Right lobe of liver (tissue), 6 donors: ENCODE data around the gene GPBP1. TPM values are rescaled to one million over a fixed set of nuclear protein-coding genes. Genes with fewer than 3 reads are reported as not detected.
A peak's percentile ranks its signal among the peaks of the same experiment; 100 is the strongest.

Source experiments
- ATAC-seq, 4 donors: fragments of 200-7000 bp; cut with Tn5 transposase; one replicate each; pipeline ENCODE4 v1.9.1; 2020; ENCODE audit warnings: mild to moderate bottlenecking in 4 of 4, moderate library complexity in 4 of 4
- DNase-seq, 3 donors: peaks; one replicate each; pipeline ENCODE4 v3.0.0-alpha.2; 2020
- H3K27ac ChIP-seq, 3 donors: fragments of 200-600 bp; one replicate each; pipeline ENCODE4 v1.8.0; 2022
- H3K27me3 ChIP-seq, 2 donors: fragments of 200-600 bp; one replicate each; pipeline ENCODE4 v1.8.0; 2022
- H3K36me3 ChIP-seq, 4 donors: fragments of 200-600 bp; sonication (generic) in 1 of 4; one replicate each; pipeline versions ENCODE4 v1.5.1 to v1.8.0; 2017 to 2022; ENCODE audit warnings: control low read depth in 1 of 4
- H3K4me1 ChIP-seq, 4 donors: fragments of 200-600 bp; sonication (generic) in 1 of 4; one replicate each; pipeline versions ENCODE4 v1.5.1 to v1.8.0; 2017 to 2022; ENCODE audit warnings: control low read depth in 1 of 4
- H3K4me3 ChIP-seq, 3 donors: fragments of 200-600 bp; one replicate each; pipeline ENCODE4 v1.8.0; 2022
- H3K9me3 ChIP-seq, 4 donors: fragments of 200-600 bp; sonication (generic) in 1 of 4; one replicate each; pipeline versions ENCODE4 v1.5.1 to v1.8.0; 2017 to 2022; ENCODE audit warnings: control low read depth in 1 of 4
- POLR2A ChIP-seq: fragments of 450-650 bp; IDR thresholded peaks from one replicate; pipeline ENCODE4 v1.6.1; 2017; ENCODE audit warnings: antibody characterized with exemption, mild to moderate bottlenecking
- WGBS: methylation state at CpG from one replicate; pipeline ENCODE4 v1.1.6; 2018; ENCODE audit warnings: low coverage, low lambda C conversion rate; ENCODE audit not compliant: insufficient coverage; ENCODE audit errors: missing lambda C conversion rate; 5-methylcytosine and 5-hydroxymethylcytosine counted together
- intact Hi-C, 2 donors: fragments of 100-400 bp; cut with DNase I; formaldehyde crosslinking; loops; one replicate each; pipeline versions ENCODE4 v1.11.2 to v1.14.1; 2022
- total RNA-seq, 6 experiments: library from RNA; depleted of rRNA in 2 of 6; stranded (reverse); fragments of >200 nt in 2 of 6; fragmentation: NEBNext Ultra II Directional in 3 of 6; extraction: Animal tissue kit (Norgen Biotek cat#: 25700) in 3 of 6; gene quantifications; one replicate each; pipeline versions ENCODE4 v1.1.0 to v1.2.4, GENCODE V29; 2016 to 2023
- TF ChIP-seq, protein P1 (sequence below), 4 donors: fragments of 200-600 bp in 3 of 4; fragments of 450-650 bp in 1 of 4; IDR thresholded peaks; one replicate each; pipeline versions ENCODE4 v1.5.1 to v1.8.0; 2016 to 2022; ENCODE audit warnings: antibody characterized with exemption in 4 of 4, mild to moderate bottlenecking in 2 of 4
- donor health status: DM: no; HTN: yes; CAD: no.
- donor health status: DM: no; HTN: no; CAD: no.
- donor health status: DM: no; HTN: no; CAD: no.
- donor health status: DM: no; HTN: yes; CAD: no.
- donor health status: DM: no; HTN: yes; CAD: no.

The GPBP1 gene
- total RNA-seq, 6 experiments from 2014 or later: 19.5 to 28.2 (median 24.9) TPM

DNA sequence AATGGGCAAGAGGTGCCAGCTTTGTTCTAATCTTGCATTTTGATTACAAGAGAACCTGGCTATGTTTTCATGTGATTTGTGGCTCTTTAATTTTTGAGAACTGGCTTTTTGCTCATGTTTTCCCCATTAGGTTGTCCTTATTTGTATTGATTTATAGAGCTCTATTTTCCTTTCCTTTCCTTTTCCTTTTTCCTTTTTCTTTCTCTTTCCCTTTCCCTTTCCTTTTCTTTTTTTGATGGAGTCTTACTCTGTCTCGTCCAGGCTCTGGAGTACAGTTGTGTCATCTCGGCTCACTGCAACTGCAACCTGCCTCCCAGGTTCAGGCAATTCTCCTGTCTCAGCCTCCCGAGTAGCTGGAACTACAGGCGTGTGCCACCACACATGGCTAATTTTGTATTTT lies 55.5 kb downstream of the GPBP1 start:
- WGBS: 100% methylated on average over 1 of the region's 4 CpGs
- Histone ChIP-seq H3K36me3 (peaks cover 0 to 35% (median 1%) of the 10 kb centered on the region in 4 donors), H3K27me3 (no peaks in the 10 kb centered on the region), H3K4me1 (no peaks in the 10 kb centered on the region), H3K27ac (no peak overlapping the region), H3K9me3 (no peaks in the 10 kb centered on the region), H3K4me3 (no peak overlapping the region)
- ATAC-seq (no peak), DNase-seq (no peak)
- TF ChIP-seq, protein P1, sequence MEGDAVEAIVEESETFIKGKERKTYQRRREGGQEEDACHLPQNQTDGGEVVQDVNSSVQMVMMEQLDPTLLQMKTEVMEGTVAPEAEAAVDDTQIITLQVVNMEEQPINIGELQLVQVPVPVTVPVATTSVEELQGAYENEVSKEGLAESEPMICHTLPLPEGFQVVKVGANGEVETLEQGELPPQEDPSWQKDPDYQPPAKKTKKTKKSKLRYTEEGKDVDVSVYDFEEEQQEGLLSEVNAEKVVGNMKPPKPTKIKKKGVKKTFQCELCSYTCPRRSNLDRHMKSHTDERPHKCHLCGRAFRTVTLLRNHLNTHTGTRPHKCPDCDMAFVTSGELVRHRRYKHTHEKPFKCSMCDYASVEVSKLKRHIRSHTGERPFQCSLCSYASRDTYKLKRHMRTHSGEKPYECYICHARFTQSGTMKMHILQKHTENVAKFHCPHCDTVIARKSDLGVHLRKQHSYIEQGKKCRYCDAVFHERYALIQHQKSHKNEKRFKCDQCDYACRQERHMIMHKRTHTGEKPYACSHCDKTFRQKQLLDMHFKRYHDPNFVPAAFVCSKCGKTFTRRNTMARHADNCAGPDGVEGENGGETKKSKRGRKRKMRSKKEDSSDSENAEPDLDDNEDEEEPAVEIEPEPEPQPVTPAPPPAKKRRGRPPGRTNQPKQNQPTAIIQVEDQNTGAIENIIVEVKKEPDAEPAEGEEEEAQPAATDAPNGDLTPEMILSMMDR (IDR thresholded peaks at IDR 0.05): no peak
- TF ChIP-seq POLR2A: no peak
- intact Hi-C loops: loop anchor here in 1 of 2 donors (5.0 kb wide), 1 partner anchor 92 kb away; no protein-coding TSS in a partner anchor

DNA sequence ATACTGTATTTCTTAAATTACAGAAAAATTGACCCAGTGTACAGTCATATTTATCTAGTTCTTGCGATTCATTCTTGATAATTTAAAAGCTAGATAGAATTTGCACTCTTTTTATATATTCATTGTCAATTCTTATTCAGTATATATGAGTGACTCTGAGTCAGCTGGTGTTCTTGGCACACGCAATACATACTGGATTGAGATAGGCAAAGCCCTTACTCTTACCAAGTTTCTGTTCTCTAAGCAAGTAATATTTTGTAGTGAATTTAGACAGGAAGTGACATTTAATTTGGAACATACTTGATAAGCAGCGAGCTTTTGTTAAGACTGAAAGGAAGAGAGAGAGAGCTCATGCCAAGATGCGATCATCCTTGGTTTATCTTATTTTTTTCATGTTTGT lies 57.7 kb downstream of the GPBP1 start:
- Histone ChIP-seq H3K9me3 (no peaks in the 10 kb centered on the region), H3K27me3 (no peaks in the 10 kb centered on the region), H3K36me3 (peaks cover 0 to 43% (median 5%) of the 10 kb centered on the region in 4 donors), H3K4me1 (no peaks in the 10 kb centered on the region), H3K27ac (no peak overlapping the region), H3K4me3 (no peak overlapping the region)
- intact Hi-C loops: no loop called here
- ATAC-seq: peak; percentile 33 to 68 (median 56)
- TF ChIP-seq POLR2A: no peak
- TF ChIP-seq, protein P1 (IDR thresholded peaks at IDR 0.05): no peak
- DNase-seq: no peak
- 67% methylated on average over 4 of the region's 4 CpGs for WGBS

DNA sequence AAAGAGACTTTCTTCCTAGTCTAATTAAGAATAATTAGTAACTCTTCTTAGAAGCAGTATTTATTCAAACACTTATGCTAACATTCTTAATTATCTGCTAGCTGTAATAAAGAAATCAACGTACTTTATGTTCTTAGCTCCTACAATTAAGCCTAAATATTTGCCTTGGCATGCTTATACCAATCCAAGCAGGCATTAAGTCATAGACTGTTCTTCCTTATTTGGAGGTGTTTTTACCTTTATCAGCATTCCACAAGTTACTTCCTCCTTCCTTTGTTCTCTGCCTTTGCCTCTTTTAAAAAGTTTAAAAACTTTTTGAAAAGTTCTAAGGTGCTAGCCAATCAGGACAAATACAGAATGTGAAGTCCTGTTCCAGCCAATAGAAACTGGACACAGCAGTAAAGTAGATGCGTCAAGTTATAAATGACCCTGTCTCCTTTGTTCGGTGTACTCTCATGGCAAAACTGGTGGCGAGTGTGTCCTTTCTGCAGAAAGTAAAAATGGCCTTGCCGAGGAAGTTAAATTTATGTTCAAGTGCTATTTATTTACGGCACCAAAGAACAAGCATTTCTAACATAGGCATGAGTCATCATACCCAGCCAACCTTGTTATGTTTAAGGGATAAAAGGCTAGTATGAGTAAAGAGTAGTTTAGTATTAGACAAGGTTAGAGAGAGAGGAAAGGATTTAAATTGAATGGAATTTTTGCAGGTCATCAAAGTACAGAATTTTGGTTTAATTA lies 58.6 kb downstream of the GPBP1 start:
- no peak for ATAC-seq

DNA sequence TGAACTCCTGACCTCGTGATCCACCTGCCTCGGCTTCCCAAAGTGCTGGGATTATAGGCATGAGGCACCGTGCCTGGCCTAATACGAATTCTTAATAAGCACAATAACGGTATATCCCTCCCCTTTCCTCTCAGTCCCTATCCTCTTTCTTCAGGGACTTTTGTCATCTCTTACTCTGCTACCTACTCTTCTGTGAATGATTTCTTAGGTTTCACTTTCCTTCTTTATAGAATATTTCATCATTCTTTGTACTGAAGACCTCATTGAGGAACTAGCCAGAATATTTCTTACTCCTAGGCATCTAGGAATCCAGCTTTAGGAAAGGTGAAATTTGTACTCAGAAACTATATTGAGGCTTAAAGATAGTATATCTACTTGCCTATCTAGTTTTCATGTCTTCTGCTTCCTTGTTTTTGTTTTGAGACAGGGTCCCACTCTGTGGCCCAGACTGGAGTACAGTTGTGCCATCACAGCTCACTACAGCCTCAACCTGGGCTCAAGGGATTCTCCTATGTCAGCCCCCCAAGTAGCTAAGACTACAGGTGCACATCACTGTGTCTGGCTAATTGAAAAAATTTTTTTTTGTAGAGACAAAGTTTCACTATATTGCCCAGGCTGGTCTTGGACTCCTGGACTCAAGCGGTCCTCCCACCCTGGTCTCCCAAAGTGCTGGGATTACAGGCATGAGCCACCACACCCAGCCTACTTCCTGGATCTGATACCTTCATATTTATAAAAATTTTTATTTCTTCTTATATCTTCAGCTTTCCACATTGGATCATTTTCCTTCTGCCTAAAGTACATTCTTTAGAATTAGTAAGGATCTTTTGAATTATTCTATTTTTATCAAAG lies 69.7 kb downstream of the GPBP1 start:
- H3K27ac ChIP-seq: no peak overlapping the region
- DNase-seq: no peak
- WGBS: 80% methylated on average over 2 of the region's 6 CpGs
- no peaks in the 10 kb centered on the region for H3K9me3 ChIP-seq
- peaks cover 0 to 2% (median 0%) of the 10 kb centered on the region in 4 donors for H3K4me1 ChIP-seq
- TF ChIP-seq, protein P1 (IDR thresholded peaks at IDR 0.05): no peak
- TF ChIP-seq POLR2A: no peak
- H3K36me3 ChIP-seq: peaks cover 0 to 26% (median 9%) of the 10 kb centered on the region in 4 donors
- peak in 2 of 4 donors; percentile 20 to 34 for ATAC-seq
- no peaks in the 10 kb centered on the region for H3K27me3 ChIP-seq
- intact Hi-C loops: no loop called here
- H3K4me3 ChIP-seq: no peak overlapping the region

More for the DNA sequence above, 58.6 kb downstream of the GPBP1 start:
- intact Hi-C loops: no loop called here
- no peak for DNase-seq
- Histone ChIP-seq H3K9me3 (no peaks in the 10 kb centered on the region), H3K4me1 (no peaks in the 10 kb centered on the region), H3K27me3 (no peaks in the 10 kb centered on the region), H3K4me3 (no peak overlapping the region), H3K27ac (no peak overlapping the region), H3K36me3 (peaks cover 0 to 50% (median 5%) of the 10 kb centered on the region in 4 donors)
- 96% methylated on average over 6 of the region's 6 CpGs for WGBS
- TF ChIP-seq, protein P1 (IDR thresholded peaks at IDR 0.05): no peak
- no peak for TF ChIP-seq POLR2A
